ENCODE measurements around the gene SNRNP200. TPM values are rescaled to one million over a fixed set of nuclear protein-coding genes. Genes with fewer than 3 reads are reported as not detected.

Gene SNRNP200
- total and polyA plus RNA-seq, 8 donors = 31.2 to 184 (median 78.5) TPM

DNA sequence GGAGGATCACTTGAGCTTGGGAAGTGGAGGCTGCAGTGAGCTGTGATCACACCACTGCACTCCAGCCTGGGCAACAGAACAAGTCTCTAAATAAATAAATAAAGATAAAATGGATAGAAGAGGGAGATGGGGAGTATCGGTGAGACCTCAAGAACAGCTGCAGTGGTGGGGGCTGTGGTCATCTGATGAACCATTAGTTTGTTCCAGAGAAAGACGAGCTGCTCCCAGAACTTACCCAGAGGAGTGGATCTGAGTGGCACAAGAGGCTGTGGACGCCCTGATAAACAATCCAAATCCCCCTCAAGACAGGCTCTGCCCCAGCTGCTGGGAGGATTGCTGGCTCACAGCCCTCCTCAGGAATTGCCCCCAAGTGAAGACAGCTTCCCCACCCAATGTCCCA is 66.3 kb downstream of the SNRNP200 start:
- Histone ChIP-seq H3K4me3 (no peak overlapping the region), H3K9me3 (no peaks in the 10 kb centered on the region), H3K4me1 (peaks cover 0 to 14% (median 3%) of the 10 kb centered on the region in 4 donors), H3K27me3 (no peaks in the 10 kb centered on the region), H3K36me3 (peaks cover 0 to 25% (median 16%) of the 10 kb centered on the region in 4 donors), H3K27ac (no peak overlapping the region)
- intact Hi-C loops (cut with DNase I; ENCODE audit: low total_unique reads) = no loop called here
- no peak for DNase-seq
- whole genome bisulfite sequencing, 5 donors = 68 to 92% (median 85%) methylated on average over 3 of the region's 3 CpGs
- TF ChIP-seq POLR2AphosphoS5 (IDR thresholded peaks at IDR 0.05) (no peak), POLR2A (IDR thresholded peaks at IDR 0.05) (no peak), EP300 (IDR thresholded peaks at IDR 0.05) (no peak)
- TF ChIP-seq, protein P1, sequence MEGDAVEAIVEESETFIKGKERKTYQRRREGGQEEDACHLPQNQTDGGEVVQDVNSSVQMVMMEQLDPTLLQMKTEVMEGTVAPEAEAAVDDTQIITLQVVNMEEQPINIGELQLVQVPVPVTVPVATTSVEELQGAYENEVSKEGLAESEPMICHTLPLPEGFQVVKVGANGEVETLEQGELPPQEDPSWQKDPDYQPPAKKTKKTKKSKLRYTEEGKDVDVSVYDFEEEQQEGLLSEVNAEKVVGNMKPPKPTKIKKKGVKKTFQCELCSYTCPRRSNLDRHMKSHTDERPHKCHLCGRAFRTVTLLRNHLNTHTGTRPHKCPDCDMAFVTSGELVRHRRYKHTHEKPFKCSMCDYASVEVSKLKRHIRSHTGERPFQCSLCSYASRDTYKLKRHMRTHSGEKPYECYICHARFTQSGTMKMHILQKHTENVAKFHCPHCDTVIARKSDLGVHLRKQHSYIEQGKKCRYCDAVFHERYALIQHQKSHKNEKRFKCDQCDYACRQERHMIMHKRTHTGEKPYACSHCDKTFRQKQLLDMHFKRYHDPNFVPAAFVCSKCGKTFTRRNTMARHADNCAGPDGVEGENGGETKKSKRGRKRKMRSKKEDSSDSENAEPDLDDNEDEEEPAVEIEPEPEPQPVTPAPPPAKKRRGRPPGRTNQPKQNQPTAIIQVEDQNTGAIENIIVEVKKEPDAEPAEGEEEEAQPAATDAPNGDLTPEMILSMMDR (IDR thresholded peaks at IDR 0.05) = no peak

DNA sequence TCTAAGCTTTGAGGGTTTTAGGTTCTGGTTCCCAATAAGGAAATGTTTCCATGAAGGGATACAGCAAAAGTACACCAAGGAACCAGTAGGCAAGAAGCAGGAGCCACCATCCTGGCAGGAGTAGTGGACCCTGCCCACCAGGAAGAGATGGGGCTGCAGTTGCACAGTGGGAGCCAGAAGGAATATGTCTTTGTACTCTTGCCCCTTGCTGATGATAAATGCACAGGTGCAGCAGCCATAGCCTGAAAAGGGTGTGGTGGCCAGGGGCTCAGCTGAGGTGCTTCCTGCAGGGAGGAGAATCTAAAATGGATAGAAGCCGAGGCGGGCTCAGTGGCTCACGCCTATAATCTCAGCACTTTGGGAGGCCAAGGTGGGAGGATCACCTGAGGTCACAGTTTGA is 67.1 kb downstream of the SNRNP200 start:
- H3K4me3 ChIP-seq = no peak overlapping the region
- H3K4me1 ChIP-seq = peaks cover 0 to 14% (median 3%) of the 10 kb centered on the region in 4 donors
- peaks cover 0 to 25% (median 16%) of the 10 kb centered on the region in 4 donors for H3K36me3 ChIP-seq
- no peak overlapping the region for H3K27ac ChIP-seq
- intact Hi-C loops (cut with DNase I; ENCODE audit: low total_unique reads) = no loop called here
- no peak for DNase-seq
- WGBS, 5 donors = 89 to 100% (median 98%) methylated on average over 3 of the region's 3 CpGs
- H3K27me3 ChIP-seq = no peaks in the 10 kb centered on the region
- H3K9me3 ChIP-seq = no peaks in the 10 kb centered on the region
- TF ChIP-seq EP300 (IDR thresholded peaks at IDR 0.05) = no peak
- no peak for TF ChIP-seq POLR2AphosphoS5 (IDR thresholded peaks at IDR 0.05)
- TF ChIP-seq POLR2A (IDR thresholded peaks at IDR 0.05) = no peak
- TF ChIP-seq, protein P1 (IDR thresholded peaks at IDR 0.05) = no peak

DNA sequence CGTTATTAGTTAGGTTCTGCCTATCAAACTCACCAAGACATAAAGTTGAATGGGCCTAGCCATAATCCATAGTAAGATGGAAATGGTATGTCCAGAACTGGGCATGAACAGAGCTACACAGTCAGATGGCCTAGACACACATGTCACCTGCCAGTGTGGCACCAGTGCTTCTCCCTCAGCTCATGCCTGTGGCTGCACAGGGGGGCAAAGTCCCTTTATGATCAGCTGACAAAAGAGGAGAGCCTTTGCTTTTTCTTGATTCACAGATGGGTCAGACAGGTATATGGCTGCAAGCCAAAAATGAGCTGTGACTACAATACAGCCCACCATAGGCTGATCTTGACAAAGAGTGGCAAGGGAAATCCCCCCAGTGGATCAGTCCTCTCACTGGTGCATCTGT is 68.5 kb downstream of the SNRNP200 start:
- Histone ChIP-seq H3K36me3 (peaks cover 0 to 25% (median 16%) of the 10 kb centered on the region in 4 donors), H3K27me3 (no peaks in the 10 kb centered on the region), H3K4me1 (peaks cover 0 to 5% (median 2%) of the 10 kb centered on the region in 4 donors), H3K4me3 (no peak overlapping the region), H3K9me3 (no peaks in the 10 kb centered on the region), H3K27ac (no peak overlapping the region)
- WGBS, 5 donors = 97 to 100% (median 100%) methylated on average over 1 of the region's 1 CpG
- TF ChIP-seq POLR2AphosphoS5 (IDR thresholded peaks at IDR 0.05) (no peak), EP300 (IDR thresholded peaks at IDR 0.05) (no peak), POLR2A (IDR thresholded peaks at IDR 0.05) (no peak)
- TF ChIP-seq, protein P1 (IDR thresholded peaks at IDR 0.05) = no peak
- intact Hi-C loops (cut with DNase I; ENCODE audit: low total_unique reads) = no loop called here
- no peak for DNase-seq

DNA sequence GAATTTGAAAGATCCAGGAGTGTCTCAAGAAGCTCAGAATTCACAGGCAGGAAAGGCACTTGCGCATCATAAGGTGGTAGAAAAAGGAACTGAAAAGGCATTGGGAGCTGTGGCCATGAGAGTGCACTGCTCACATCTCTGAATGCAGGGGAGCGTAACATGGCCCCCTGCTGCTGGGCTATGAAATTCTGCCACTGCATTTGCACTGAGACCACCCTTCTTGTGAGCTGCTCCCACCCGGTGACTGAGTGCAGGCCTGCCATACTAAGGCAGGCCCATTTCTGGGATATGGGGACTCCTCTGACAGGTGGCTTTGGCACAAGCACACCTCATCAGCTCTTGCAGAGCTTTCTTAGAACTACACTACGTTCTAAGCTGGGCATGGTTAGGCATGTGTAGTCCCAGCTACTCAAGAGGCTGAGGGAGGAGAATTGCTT is 71.4 kb downstream of the SNRNP200 start:
- H3K4me3 ChIP-seq = no peak overlapping the region
- WGBS, 5 donors = 78 to 94% (median 89%) methylated on average over 4 of the region's 4 CpGs
- H3K4me1 ChIP-seq = no peaks in the 10 kb centered on the region
- DNase-seq = no peak
- TF ChIP-seq POLR2A (IDR thresholded peaks at IDR 0.05) (no peak), POLR2AphosphoS5 (IDR thresholded peaks at IDR 0.05) (no peak), EP300 (IDR thresholded peaks at IDR 0.05) (no peak)
- TF ChIP-seq, protein P1 (IDR thresholded peaks at IDR 0.05) = no peak
- H3K27ac ChIP-seq = no peak overlapping the region
- no peaks in the 10 kb centered on the region for H3K27me3 ChIP-seq
- H3K36me3 ChIP-seq = peaks cover 0 to 9% (median 1%) of the 10 kb centered on the region in 4 donors
- no peaks in the 10 kb centered on the region for H3K9me3 ChIP-seq
- intact Hi-C loops (cut with DNase I; ENCODE audit: low total_unique reads) = no loop called here
